SU-DHL-6 (cell line): Measurements from ENCODE around the gene SAMD4B.

Experiments
- H2AFZ ChIP-seq: fragments of 200-600 bp; sonication (generic); 2 replicates; pipeline ENCODE4 v1.6.1; 2014; ENCODE audit warnings: low read depth, mild to moderate bottlenecking, moderate library complexity, mixed read lengths, antibody characterized with exemption, low read length; ENCODE audit not compliant: severe bottlenecking
- H3F3A ChIP-seq: fragments of 200-600 bp; shearing (Covaris generic); 2 replicates; pipeline ENCODE4 v1.6.0; 2016; ENCODE audit warnings: antibody characterized with exemption, mild to moderate bottlenecking; ENCODE audit not compliant: insufficient read depth
- H3K27ac ChIP-seq: fragments of 200-600 bp; sonication (generic); 2 replicates; pipeline ENCODE4 v1.5.1; 2016; ENCODE audit warnings: low read depth, mild to moderate bottlenecking, low read length, moderate library complexity, mixed read lengths
- H3K27me3 ChIP-seq: fragments of 200-600 bp; sonication (generic), shearing (Covaris generic); 2 replicates; pipeline ENCODE4 v1.6.0; 2014; ENCODE audit warnings: mild to moderate bottlenecking, low read length
- H3K36me3 ChIP-seq: fragments of 200-600 bp; sonication (generic); 2 replicates; pipeline ENCODE4 v1.6.1; 2014; ENCODE audit warnings: mild to moderate bottlenecking, low read length, mixed read lengths
- H3K4me2 ChIP-seq: fragments of 300-600, 200-600 bp; shearing (Covaris generic), sonication (generic); 2 replicates; pipeline ENCODE4 v1.6.0; 2014; ENCODE audit warnings: low read length, low read depth, mild to moderate bottlenecking; ENCODE audit not compliant: poor library complexity, severe bottlenecking
- H3K4me3 ChIP-seq: fragments of 200-600 bp; sonication (generic); 2 replicates; pipeline ENCODE4 v1.5.1; 2014; ENCODE audit warnings: antibody characterized with exemption, low read length, mild to moderate bottlenecking, mixed read lengths; ENCODE audit not compliant: insufficient read depth, poor library complexity, severe bottlenecking
- H3K79me2 ChIP-seq: fragments of 200-600 bp; sonication (generic); 2 replicates; pipeline ENCODE4 v1.6.1; 2014; ENCODE audit warnings: mild to moderate bottlenecking, low read length, moderate library complexity; ENCODE audit not compliant: insufficient read depth
- H3K9ac ChIP-seq: fragments of 200-600 bp; sonication (generic); 2 replicates; pipeline ENCODE4 v1.7.0; 2014; ENCODE audit warnings: mild to moderate bottlenecking, low read length
- H3K9me2 ChIP-seq: fragments of 200-600 bp; sonication (generic); replicated peaks from 2 replicates; pipeline ENCODE4 v1.6.1; 2014; ENCODE audit warnings: low read length; ENCODE audit not compliant: insufficient read depth
- H3K9me3 ChIP-seq: fragments of 200-600 bp; sonication (generic); 2 replicates; pipeline ENCODE4 v1.6.1; 2014; ENCODE audit warnings: low read length, mixed read lengths; ENCODE audit not compliant: insufficient read depth
- H4K20me1 ChIP-seq: fragments of 200-600 bp; sonication (generic); 2 replicates; pipeline ENCODE4 v1.6.1; 2014; ENCODE audit warnings: low read depth, mild to moderate bottlenecking, antibody characterized with exemption, low read length, moderate library complexity, mixed read lengths
- EZH2phosphoT487 ChIP-seq: fragments of 200-600 bp; sonication (generic), shearing (Covaris generic); conservative IDR thresholded peaks from 2 replicates; pipeline ENCODE4 v1.6.1; 2018; ENCODE audit warnings: mild to moderate bottlenecking, antibody characterized with exemption, low read length, moderate library complexity, mixed read lengths
- TF ChIP-seq, protein P1 (sequence below): fragments of 200-600 bp; sonication (generic); IDR thresholded peaks from one replicate; pipeline ENCODE4 v1.5.1; 2017; ENCODE audit warnings: antibody characterized with exemption, mild to moderate bottlenecking, low read length, moderate library complexity; ENCODE audit not compliant: insufficient read depth, poor library complexity, severe bottlenecking

SAMD4B gene

GRCh38 chr19:39417463-39418181 lies 75.4 kb downstream of the SAMD4B start:
- no peak for TF ChIP-seq EZH2phosphoT487
- TF ChIP-seq, protein P1, sequence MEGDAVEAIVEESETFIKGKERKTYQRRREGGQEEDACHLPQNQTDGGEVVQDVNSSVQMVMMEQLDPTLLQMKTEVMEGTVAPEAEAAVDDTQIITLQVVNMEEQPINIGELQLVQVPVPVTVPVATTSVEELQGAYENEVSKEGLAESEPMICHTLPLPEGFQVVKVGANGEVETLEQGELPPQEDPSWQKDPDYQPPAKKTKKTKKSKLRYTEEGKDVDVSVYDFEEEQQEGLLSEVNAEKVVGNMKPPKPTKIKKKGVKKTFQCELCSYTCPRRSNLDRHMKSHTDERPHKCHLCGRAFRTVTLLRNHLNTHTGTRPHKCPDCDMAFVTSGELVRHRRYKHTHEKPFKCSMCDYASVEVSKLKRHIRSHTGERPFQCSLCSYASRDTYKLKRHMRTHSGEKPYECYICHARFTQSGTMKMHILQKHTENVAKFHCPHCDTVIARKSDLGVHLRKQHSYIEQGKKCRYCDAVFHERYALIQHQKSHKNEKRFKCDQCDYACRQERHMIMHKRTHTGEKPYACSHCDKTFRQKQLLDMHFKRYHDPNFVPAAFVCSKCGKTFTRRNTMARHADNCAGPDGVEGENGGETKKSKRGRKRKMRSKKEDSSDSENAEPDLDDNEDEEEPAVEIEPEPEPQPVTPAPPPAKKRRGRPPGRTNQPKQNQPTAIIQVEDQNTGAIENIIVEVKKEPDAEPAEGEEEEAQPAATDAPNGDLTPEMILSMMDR = no peak
- Histone ChIP-seq H3K9me3 (no peaks in the 10 kb centered on the region), H3K4me3 (no peak overlapping the region), H3K36me3 (no peaks in the 10 kb centered on the region), H4K20me1 (no peaks in the 10 kb centered on the region), H3K9me2 (no peaks in the 10 kb centered on the region), H3F3A (no peaks in the 10 kb centered on the region), H3K27me3 (no peaks in the 10 kb centered on the region), H3K79me2 (peaks cover 6% of the 10 kb centered on the region), H3K27ac (no peak overlapping the region), H3K9ac (no peak overlapping the region), H2AFZ (no peak overlapping the region), H3K4me2 (no peak overlapping the region)

DNA sequence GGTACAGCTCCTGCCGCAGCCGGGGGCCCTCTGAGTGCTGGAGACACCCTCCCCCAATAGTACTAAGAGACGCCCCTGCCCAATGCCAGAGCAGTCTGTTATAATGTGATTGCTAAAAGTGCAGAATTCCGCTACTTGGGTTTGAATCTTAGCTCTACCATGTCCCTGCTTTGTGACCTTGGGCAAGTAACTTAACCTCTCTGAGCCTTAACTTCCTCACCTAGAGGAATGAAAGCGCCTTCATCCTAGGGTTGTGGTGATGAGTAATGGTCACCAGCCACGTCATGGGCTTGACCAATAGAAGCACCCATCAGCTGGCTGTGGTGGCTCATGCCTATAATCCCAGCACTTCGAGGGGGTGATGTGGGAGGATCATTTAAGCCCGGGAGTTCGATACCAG lies 76.8 kb downstream of the SAMD4B start:
- H3K9me3 ChIP-seq = no peaks in the 10 kb centered on the region
- no peak overlapping the region for H3K27ac ChIP-seq
- H3K4me2 ChIP-seq = no peak overlapping the region
- no peaks in the 10 kb centered on the region for H4K20me1 ChIP-seq
- no peak overlapping the region for H3K4me3 ChIP-seq
- TF ChIP-seq EZH2phosphoT487 = no peak
- TF ChIP-seq, protein P1 = no peak
- no peaks in the 10 kb centered on the region for H3F3A ChIP-seq
- H3K9me2 ChIP-seq = no peaks in the 10 kb centered on the region
- H3K36me3 ChIP-seq = no peaks in the 10 kb centered on the region
- no peak overlapping the region for H3K9ac ChIP-seq
- H2AFZ ChIP-seq = no peak overlapping the region
- no peaks in the 10 kb centered on the region for H3K27me3 ChIP-seq
- H3K79me2 ChIP-seq = no peaks in the 10 kb centered on the region; the same call in 1 of the 2 replicates

- Histone ChIP-seq H3K36me3 (no peaks in the 10 kb centered on the region), H3K27ac (no peak overlapping the region), H3K4me2 (no peak overlapping the region), H4K20me1 (no peaks in the 10 kb centered on the region), H3K9ac (no peak overlapping the region), H3K9me3 (no peaks in the 10 kb centered on the region), H3F3A (0 out of 2 replicates have a peak, but pooled peaks cover under 1% of the 10 kb centered on the region), H3K79me2 (no peaks in the 10 kb centered on the region), H3K4me3 (no peak overlapping the region), H3K9me2 (no peaks in the 10 kb centered on the region), H2AFZ (no peak overlapping the region), H3K27me3 (no peaks in the 10 kb centered on the region)
- TF ChIP-seq, protein P1 = no peak
- TF ChIP-seq EZH2phosphoT487 = no peak
These were observed 78.5 kb downstream of the SAMD4B start for GRCh38 chr19:39420769-39421168.
